HepG2 (cell line): Measurements from ENCODE around the gene ARL4D. TPM values are rescaled to one million over a fixed set of nuclear protein-coding genes. Genes with fewer than 3 reads are reported as not detected.
A peak's percentile ranks its signal among the peaks of the same experiment; 100 is the strongest.

Source experiments
- ATAD3A ChIP-seq: sonication (generic); formaldehyde crosslinking; IDR thresholded peaks from 2 replicates; pipeline ENCODE4 v1.4.0; 2020; ENCODE audit warnings: missing genetic modification reagents
- BHLHE40 ChIP-seq: IDR thresholded peaks from 2 replicates; pipeline ENCODE4 v1.6.1; 2011; ENCODE audit warnings: low read length, improper control_type of control experiment
- BRF2 ChIP-seq: sonication (generic); formaldehyde crosslinking; IDR thresholded peaks from 2 replicates; pipeline ENCODE4 v1.8.1; 2022; ENCODE audit warnings: mild to moderate bottlenecking, missing genetic modification reagents
- CEBPG ChIP-seq: IDR thresholded peaks from 2 replicates; pipeline ENCODE4 v1.6.1; 2016
- ERF ChIP-seq: IDR thresholded peaks from 2 replicates; pipeline ENCODE4 v1.6.1; 2018; ENCODE audit warnings: missing biosample characterization, missing genetic modification reagents
- FOXC1 ChIP-seq: sonication (generic); formaldehyde crosslinking; IDR thresholded peaks from 2 replicates; pipeline ENCODE4 v1.8.0; 2022; ENCODE audit warnings: mild to moderate bottlenecking, missing genetic modification reagents, borderline replicate concordance
- HMG20A ChIP-seq: IDR thresholded peaks from 2 replicates; pipeline ENCODE4 v1.6.1; 2016; ENCODE audit warnings: borderline replicate concordance
- HOXA3 ChIP-seq: sonication (generic); formaldehyde crosslinking; IDR thresholded peaks from 2 replicates; pipeline ENCODE4 v1.5.0; 2020; ENCODE audit warnings: missing genetic modification reagents
- ISL2 ChIP-seq: sonication (generic); formaldehyde crosslinking; IDR thresholded peaks from 2 replicates; pipeline ENCODE4 v1.5.0; 2020; ENCODE audit warnings: missing genetic modification reagents
- KLF12 ChIP-seq: sonication (generic); formaldehyde crosslinking; IDR thresholded peaks from 2 replicates; pipeline ENCODE4 v1.4.0; 2020; ENCODE audit warnings: missing genetic modification reagents, borderline replicate concordance
- KLF16 ChIP-seq, 2 experiments: sonication (generic) in 1 of 2; formaldehyde crosslinking in 1 of 2; IDR thresholded peaks; 2 replicates each; pipeline versions ENCODE4 v1.6.1 to v1.8.0; 2016 to 2023; ENCODE audit warnings: missing genetic modification reagents in 2 of 2, missing compliant biosample characterization in 1 of 2
- MEIS2 ChIP-seq: sonication (generic); formaldehyde crosslinking; IDR thresholded peaks from 2 replicates; pipeline ENCODE4 v1.9.0; 2021; ENCODE audit warnings: mild to moderate bottlenecking, missing genetic modification reagents
- NCOR1 ChIP-seq: fragments of 200-600 bp; sonication (generic); IDR thresholded peaks from 2 replicates; pipeline ENCODE4 v1.7.0; 2017; ENCODE audit warnings: antibody characterized with exemption, low read length, borderline replicate concordance
- NFKB2 ChIP-seq: sonication (generic); formaldehyde crosslinking; IDR thresholded peaks from 2 replicates; pipeline ENCODE4 v1.4.0; 2020; ENCODE audit warnings: missing genetic modification reagents, borderline replicate concordance
- PRPF4 ChIP-seq: fragments of 200-400 bp; formaldehyde crosslinking; IDR thresholded peaks from 2 replicates; pipeline ENCODE4 v1.6.1; 2016; ENCODE audit warnings: low read length, low read depth; ENCODE audit not compliant: poor library complexity, severe bottlenecking
- REXO4 ChIP-seq: sonication (generic); formaldehyde crosslinking; IDR thresholded peaks from 2 replicates; pipeline ENCODE4 v1.8.0; 2022; ENCODE audit warnings: missing genetic modification reagents, mild to moderate bottlenecking, borderline replicate concordance
- SIX4 ChIP-seq: sonication (generic); formaldehyde crosslinking; IDR thresholded peaks from 2 replicates; pipeline ENCODE4 v1.4.0; 2020; ENCODE audit warnings: missing genetic modification reagents
- SPEN ChIP-seq: sonication (generic); formaldehyde crosslinking; IDR thresholded peaks from 2 replicates; pipeline ENCODE4 v1.5.1; 2020; ENCODE audit warnings: low read depth, mild to moderate bottlenecking, missing genetic modification reagents
- THYN1 ChIP-seq: sonication (generic); formaldehyde crosslinking; IDR thresholded peaks from 2 replicates; pipeline ENCODE4 v1.8.1; 2023; ENCODE audit warnings: low read depth, mild to moderate bottlenecking, moderate library complexity, missing genetic modification reagents, borderline replicate concordance
- TIGD3 ChIP-seq: sonication (generic); formaldehyde crosslinking; IDR thresholded peaks from 2 replicates; pipeline ENCODE4 v1.5.1; 2020; ENCODE audit warnings: mild to moderate bottlenecking, missing genetic modification reagents, borderline replicate concordance
- TOE1 ChIP-seq: sonication (generic); formaldehyde crosslinking; IDR thresholded peaks from 2 replicates; pipeline ENCODE4 v1.4.0; 2020; ENCODE audit warnings: mild to moderate bottlenecking, missing genetic modification reagents
- ZBTB34 ChIP-seq: sonication (generic); formaldehyde crosslinking; IDR thresholded peaks from 2 replicates; pipeline ENCODE4 v1.8.0; 2022; ENCODE audit warnings: mild to moderate bottlenecking, missing genetic modification reagents
- ZC3H13 ChIP-seq: sonication (generic); formaldehyde crosslinking; IDR thresholded peaks from 2 replicates; pipeline ENCODE4 v1.8.1; 2023; ENCODE audit warnings: mild to moderate bottlenecking, missing genetic modification reagents, moderate library complexity
- ZFP1 ChIP-seq: IDR thresholded peaks from 2 replicates; pipeline ENCODE4 v1.6.1; 2016
- ZNF317 ChIP-seq: sonication (generic); formaldehyde crosslinking; IDR thresholded peaks from 2 replicates; pipeline ENCODE4 v1.5.0; 2020; ENCODE audit warnings: mild to moderate bottlenecking, missing genetic modification reagents
- ZNF329 ChIP-seq: sonication (generic); formaldehyde crosslinking; IDR thresholded peaks from 2 replicates; pipeline ENCODE4 v1.9.0; 2021; ENCODE audit warnings: low read depth, mild to moderate bottlenecking, missing genetic modification reagents
- ZNF775 ChIP-seq: sonication (generic); formaldehyde crosslinking; IDR thresholded peaks from 2 replicates; pipeline ENCODE4 v1.4.0; 2020; ENCODE audit warnings: missing genetic modification reagents, mild to moderate bottlenecking, moderate library complexity, borderline replicate concordance
- ZNF782 ChIP-seq: sonication (generic); formaldehyde crosslinking; IDR thresholded peaks from 2 replicates; pipeline ENCODE4 v1.4.0; 2020; ENCODE audit warnings: missing genetic modification reagents, mild to moderate bottlenecking, borderline replicate concordance
- polyA plus RNA-seq, 8 experiments: library from polyadenylated mRNA; depleted of rRNA in 3 of 8; stranded (reverse) in 7 of 8; unstranded in 1 of 8; fragments of >200 nt; fragmentation: Illumina TruSeq in 4 of 8; extraction: Trizol in 4 of 8; gene quantifications; 2 replicates each; pipeline versions ENCODE4 v1.2.1 to v1.2.3, GENCODE V29; 2011 to 2016; ENCODE audit warnings: low read depth in 4 of 8, missing spikeins in 1 of 8, mixed read lengths in 1 of 8; ENCODE audit not compliant: insufficient read depth in 1 of 8
- total RNA-seq, 5 experiments: library from RNA; depleted of rRNA; stranded (reverse); fragments of >200 nt; fragmentation: Illumina TruSeq; extraction: Trizol; gene quantifications; 2 replicates each; pipeline ENCODE4 v1.2.3, GENCODE V29; 2016; ENCODE audit warnings: low read depth in 1 of 5

ARL4D gene
- total and polyA plus RNA-seq, 2 of the 13 experiments (the other 11 are each of a cell fraction or from before 2014, with no cell fraction given) = 9.0 to 25.9 TPM

- TF ChIP-seq NFKB2 (CRISPR knock-in tag) (peak; percentile 66), HMG20A (peak; percentile 65; the same call in 1 of the 2 replicates), ZFP1 (CRISPR knock-in tag) (no peak; the same call in 1 of the 2 replicates), BRF2 (CRISPR knock-in tag) (peak; percentile 99), ZC3H13 (CRISPR knock-in tag) (peak; percentile 100), SPEN (peak; percentile 86; the same call in 1 of the 2 replicates), KLF16 (CRISPR knock-in tag; IDR thresholded peaks at IDR 0.05) (peak; percentile 92 to 100; a peak in 3 of 4 replicates), ATAD3A (CRISPR knock-in tag) (no peak), NCOR1 (peak; percentile 19; the same call in 1 of the 2 replicates), ZNF782 (CRISPR knock-in tag) (peak; percentile 79; the same call in 1 of the 2 replicates), ISL2 (CRISPR knock-in tag) (peak; percentile 88), TOE1 (peak; percentile 99), CEBPG (CRISPR knock-in tag) (peak; percentile 73), SIX4 (CRISPR knock-in tag) (peak; percentile 63), ZNF329 (peak; percentile 34; the same call in 1 of the 2 replicates), ZNF317 (peak; percentile 62; the same call in 1 of the 2 replicates), MEIS2 (CRISPR knock-in tag) (peak; percentile 83; the same call in 1 of the 2 replicates), THYN1 (CRISPR knock-in tag) (no peak; the same call in 1 of the 2 replicates), ERF (peak; percentile 92), BHLHE40 (peak; percentile 72), TIGD3 (no peak; the same call in 1 of the 2 replicates), PRPF4 (no peak), REXO4 (CRISPR knock-in tag) (peak; percentile 92; the same call in 1 of the 2 replicates), HOXA3 (CRISPR knock-in tag) (peak; percentile 90), ZNF775 (CRISPR knock-in tag) (0 out of 2 replicates have a peak, but pooled peaks have one; percentile 80), ZBTB34 (CRISPR knock-in tag) (peak; percentile 75), FOXC1 (CRISPR knock-in tag) (peak; percentile 98), KLF12 (CRISPR knock-in tag) (no peak)
Observed at GRCh38 chr17:43360739-43361505, 37.9 kb upstream of the ARL4D start (continued).
